ENCODE results near the gene UBL5. TPM values are rescaled to one million over a fixed set of nuclear protein-coding genes. Genes with fewer than 3 reads are reported as not detected.
A peak's percentile ranks its signal among the peaks of the same experiment; 100 is the strongest.

The UBL5 gene
- total and polyA plus RNA-seq, 10 of the 15 experiments (the other 5 are each of a cell fraction or from before 2014, with no cell fraction given), result 297 to 897 (median 711) TPM

DNA sequence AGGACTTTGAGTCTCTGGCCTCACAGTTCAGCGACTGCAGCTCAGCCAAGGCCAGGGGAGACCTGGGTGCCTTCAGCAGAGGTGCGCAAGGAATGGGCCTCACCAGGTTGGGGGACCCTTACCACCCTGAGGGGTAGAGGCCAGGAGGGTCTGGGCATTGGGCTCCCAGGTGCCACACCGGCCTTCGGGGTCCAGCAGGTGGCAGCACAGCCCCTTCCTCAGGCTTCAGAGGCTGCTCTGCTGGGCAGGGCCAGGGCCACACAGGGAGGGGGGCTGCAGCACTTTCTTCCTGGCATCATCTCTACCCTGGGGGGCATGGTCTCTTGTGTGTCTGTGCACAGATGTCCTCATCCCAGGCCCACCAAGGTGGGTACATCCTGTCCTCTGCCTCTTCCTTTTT, 20.3 kb downstream of the UBL5 start:
- Histone ChIP-seq H2AFZ (ENCODE audit: control insufficient read depth, low read depth, low read length) (no peak overlapping the region), H3K4me2 (ENCODE audit: control insufficient read depth, insufficient read depth) (no peak overlapping the region), H4K20me1 (ENCODE audit: control insufficient read depth, insufficient read depth) (no peaks in the 10 kb centered on the region), H3K9ac (ENCODE audit: control insufficient read depth, insufficient read depth, low read length) (no peak overlapping the region), H3K36me3 (ENCODE audit: control insufficient read depth in 2 of 2, insufficient read depth in 2 of 2, low read length in 1 of 2) (peaks cover 12 to 14% of the 10 kb centered on the region in 2 experiments; a peak in 3 of 4 replicates), H3K79me2 (ENCODE audit: control insufficient read depth, insufficient read depth, low read length) (no peaks in the 10 kb centered on the region), H3K27me3 (replicated peaks in 1 of 2; ENCODE audit: control insufficient read depth in 2 of 2, insufficient read depth in 2 of 2, low read length in 1 of 2) (no peaks in the 10 kb centered on the region), H3K9me3 (replicated peaks; ENCODE audit: control insufficient read depth, insufficient read depth, low read length) (no peaks in the 10 kb centered on the region; the same call in 2 of the 3 replicates), H3K27ac (ENCODE audit: control insufficient read depth, insufficient read depth) (no peak overlapping the region), H3K4me1 (ENCODE audit: control insufficient read depth, insufficient read depth, low read length) (no peaks in the 10 kb centered on the region), H3K4me3 (no peak overlapping the region)
- CTCF ChIA-PET, result no interaction called here
- TF ChIP-seq TARDBP (IDR thresholded peaks at IDR 0.05; ENCODE audit: borderline replicate concordance), result no peak
- peak; percentile 49 for TF ChIP-seq RAD21 (IDR thresholded peaks at IDR 0.05; ENCODE audit: insufficient read depth, low read depth, low read length)
- TF ChIP-seq SMC3 (IDR thresholded peaks at IDR 0.05; ENCODE audit: borderline replicate concordance, low read length), result no peak
- TF ChIP-seq, protein P1, sequence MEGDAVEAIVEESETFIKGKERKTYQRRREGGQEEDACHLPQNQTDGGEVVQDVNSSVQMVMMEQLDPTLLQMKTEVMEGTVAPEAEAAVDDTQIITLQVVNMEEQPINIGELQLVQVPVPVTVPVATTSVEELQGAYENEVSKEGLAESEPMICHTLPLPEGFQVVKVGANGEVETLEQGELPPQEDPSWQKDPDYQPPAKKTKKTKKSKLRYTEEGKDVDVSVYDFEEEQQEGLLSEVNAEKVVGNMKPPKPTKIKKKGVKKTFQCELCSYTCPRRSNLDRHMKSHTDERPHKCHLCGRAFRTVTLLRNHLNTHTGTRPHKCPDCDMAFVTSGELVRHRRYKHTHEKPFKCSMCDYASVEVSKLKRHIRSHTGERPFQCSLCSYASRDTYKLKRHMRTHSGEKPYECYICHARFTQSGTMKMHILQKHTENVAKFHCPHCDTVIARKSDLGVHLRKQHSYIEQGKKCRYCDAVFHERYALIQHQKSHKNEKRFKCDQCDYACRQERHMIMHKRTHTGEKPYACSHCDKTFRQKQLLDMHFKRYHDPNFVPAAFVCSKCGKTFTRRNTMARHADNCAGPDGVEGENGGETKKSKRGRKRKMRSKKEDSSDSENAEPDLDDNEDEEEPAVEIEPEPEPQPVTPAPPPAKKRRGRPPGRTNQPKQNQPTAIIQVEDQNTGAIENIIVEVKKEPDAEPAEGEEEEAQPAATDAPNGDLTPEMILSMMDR (IDR thresholded peaks at IDR 0.05 in 2 of 3, conservative IDR thresholded peaks at IDR 0.05 in 1 of 3; ENCODE audit: control insufficient read depth in 2 of 3, extremely low read depth in 1 of 3, insufficient read depth in 1 of 3, low read depth in 3 of 3, low read length in 3 of 3), result peak; percentile 29 to 38 (median 35); a peak in 5 of 6 replicates
- ATAC-seq (peak; percentile 55; the same call in 1 of the 3 replicates), DNase-seq (ENCODE audit: low read depth, low spot score) (no peak), FAIRE-seq (no peak)
- in situ Hi-C loops (cut with MboI), result no loop called here
- intact Hi-C loops (cut with micrococcal nuclease; ENCODE audit: unreplicated experiment), result no loop called here
- SMC1A ChIA-PET (ENCODE audit: uncharacterized antibody, unreplicated experiment), result no interaction called here
- BruUV-seq (replicated peaks), result no TSS peak
- RAD21 ChIA-PET (ENCODE audit: unreplicated experiment), result no interaction called here
- WGBS (ENCODE audit: insufficient coverage, insufficient replicate concordance, low lambda C conversion rate, missing lambda C conversion rate), result 100% methylated on average over 4 of the region's 4 CpGs
- POLR2A ChIA-PET, result no interaction called here

DNA sequence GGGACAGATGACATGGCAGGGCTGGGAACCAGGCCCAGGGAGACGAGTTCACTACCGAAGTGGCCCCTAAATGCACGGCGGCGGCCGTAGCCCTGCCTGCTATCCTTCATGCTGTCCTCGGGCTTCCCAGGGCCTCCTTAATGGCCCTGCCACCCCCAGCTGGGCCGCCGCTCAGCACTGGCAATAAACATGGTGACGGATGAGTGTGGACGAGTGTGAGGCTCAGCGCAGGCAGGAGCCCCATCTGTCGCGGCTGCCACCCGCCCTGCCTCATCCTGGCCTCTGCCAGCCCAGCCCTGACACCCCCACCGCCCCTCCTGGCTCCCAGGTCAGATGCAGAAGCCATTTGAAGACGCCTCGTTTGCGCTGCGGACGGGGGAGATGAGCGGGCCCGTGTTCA, 21.0 kb downstream of the UBL5 start:
- POLR2A ChIA-PET, result no interaction called here
- CTCF ChIA-PET, result no interaction called here
- no peak overlapping the region for H3K4me3 ChIP-seq
- TF ChIP-seq CBX3 (IDR thresholded peaks at IDR 0.05; ENCODE audit: borderline replicate concordance, low read depth), result no peak
- TF ChIP-seq ZNF207 (IDR thresholded peaks at IDR 0.05; ENCODE audit: borderline replicate concordance), result no peak
- TF ChIP-seq DPF2 (IDR thresholded peaks at IDR 0.05), result no peak
- no peak for TF ChIP-seq ZNF622 (IDR thresholded peaks at IDR 0.05)
- TF ChIP-seq, protein P2, sequence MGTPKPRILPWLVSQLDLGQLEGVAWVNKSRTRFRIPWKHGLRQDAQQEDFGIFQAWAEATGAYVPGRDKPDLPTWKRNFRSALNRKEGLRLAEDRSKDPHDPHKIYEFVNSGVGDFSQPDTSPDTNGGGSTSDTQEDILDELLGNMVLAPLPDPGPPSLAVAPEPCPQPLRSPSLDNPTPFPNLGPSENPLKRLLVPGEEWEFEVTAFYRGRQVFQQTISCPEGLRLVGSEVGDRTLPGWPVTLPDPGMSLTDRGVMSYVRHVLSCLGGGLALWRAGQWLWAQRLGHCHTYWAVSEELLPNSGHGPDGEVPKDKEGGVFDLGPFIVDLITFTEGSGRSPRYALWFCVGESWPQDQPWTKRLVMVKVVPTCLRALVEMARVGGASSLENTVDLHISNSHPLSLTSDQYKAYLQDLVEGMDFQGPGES (IDR thresholded peaks at IDR 0.05), result no peak
- H3K79me2 ChIP-seq (ENCODE audit: control insufficient read depth, insufficient read depth, low read length), result no peaks in the 10 kb centered on the region
- in situ Hi-C loops (cut with MboI) (no loop called here), intact Hi-C loops (cut with micrococcal nuclease; ENCODE audit: unreplicated experiment) (no loop called here)
- DNase-seq (ENCODE audit: low read depth, low spot score) (no peak), ATAC-seq (no peak), FAIRE-seq (no peak)
- no peak overlapping the region for H2AFZ ChIP-seq (ENCODE audit: control insufficient read depth, low read depth, low read length)
- no peaks in the 10 kb centered on the region for H4K20me1 ChIP-seq (ENCODE audit: control insufficient read depth, insufficient read depth)
- H3K4me1 ChIP-seq (ENCODE audit: control insufficient read depth, insufficient read depth, low read length), result no peaks in the 10 kb centered on the region
- no TSS peak for BruUV-seq (replicated peaks)
- RAD21 ChIA-PET (ENCODE audit: unreplicated experiment), result no interaction called here
- H3K27me3 ChIP-seq (replicated peaks in 1 of 2; ENCODE audit: control insufficient read depth in 2 of 2, insufficient read depth in 2 of 2, low read length in 1 of 2), result no peaks in the 10 kb centered on the region
- 96% methylated on average over 23 of the region's 23 CpGs for WGBS (ENCODE audit: insufficient coverage, insufficient replicate concordance, low lambda C conversion rate, missing lambda C conversion rate)
- H3K36me3 ChIP-seq (ENCODE audit: control insufficient read depth in 2 of 2, insufficient read depth in 2 of 2, low read length in 1 of 2), result peaks cover 11 to 12% of the 10 kb centered on the region in 2 experiments; a peak in 3 of 4 replicates
- H3K9me3 ChIP-seq (replicated peaks; ENCODE audit: control insufficient read depth, insufficient read depth, low read length), result no peaks in the 10 kb centered on the region
- H3K4me2 ChIP-seq (ENCODE audit: control insufficient read depth, insufficient read depth), result no peak overlapping the region
- H3K9ac ChIP-seq (ENCODE audit: control insufficient read depth, insufficient read depth, low read length), result no peak overlapping the region
- no peak overlapping the region for H3K27ac ChIP-seq (ENCODE audit: control insufficient read depth, insufficient read depth)
- SMC1A ChIA-PET (ENCODE audit: uncharacterized antibody, unreplicated experiment), result no interaction called here

Data from GM12878 (cell line).